CD4-positive, alpha-beta T cell treated with Interleukin-17A for 1 hour (primary cell): ENCODE data around the gene RNF31.
"Not testable (repeated sequence)": the region's sequence is repeated elsewhere in the genome, so short reads cannot be mapped to it uniquely, and the experiment has no call there.

Experiments used
- DNase-seq: peaks from one replicate; pipeline ENCODE4 v3.0.0-alpha.2; 2020

Gene RNF31

GRCh38 chr14:24184104-24184970, 37.0 kb downstream of the RNF31 start:
- DNase-seq = no peak

DNA sequence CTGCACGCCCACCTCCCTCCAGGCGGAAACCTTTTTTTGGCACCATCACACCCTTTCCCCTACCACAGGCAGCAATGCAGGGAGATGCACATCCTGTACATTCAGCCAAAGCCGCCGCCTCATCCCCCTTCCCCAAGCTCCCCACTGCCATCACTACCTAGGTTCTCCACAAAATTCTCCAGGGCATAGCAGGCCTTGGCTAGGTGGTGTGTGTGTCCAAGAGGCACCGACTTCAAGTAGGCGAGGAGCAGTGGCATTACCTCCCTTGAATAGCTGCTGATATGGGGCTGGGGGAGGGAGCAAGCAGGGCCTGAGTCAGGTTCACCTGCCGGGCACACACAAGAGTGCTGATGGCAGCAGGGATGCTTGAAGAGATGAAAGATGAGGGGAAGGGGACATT, 37.7 kb downstream of the RNF31 start:
- no peak for DNase-seq

DNA sequence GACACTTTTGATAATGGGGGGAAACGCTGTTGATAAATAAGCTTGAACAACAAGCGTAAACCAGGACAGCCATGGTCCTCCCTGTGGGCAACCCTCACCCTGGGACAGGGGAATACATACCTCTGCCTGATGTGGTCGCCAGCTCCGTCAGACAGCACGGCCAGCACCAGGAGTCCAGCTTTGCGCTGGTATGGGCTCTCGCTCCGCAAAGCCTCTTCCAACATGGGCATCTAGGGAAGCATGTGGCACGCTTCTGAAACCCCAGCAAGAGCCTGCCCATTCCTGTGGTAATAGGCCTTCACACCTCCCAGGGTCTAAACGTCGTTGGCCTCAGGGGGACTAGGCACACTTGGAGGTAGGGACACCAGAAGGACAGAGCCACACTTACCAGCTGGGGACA, 38.4 kb downstream of the RNF31 start:
- DNase-seq = no peak

GRCh38 chr14:24186831-24187538, 39.7 kb downstream of the RNF31 start:
- no peak for DNase-seq

- no peak for DNase-seq
Observed at GRCh38 chr14:24187539-24187915, 40.2 kb downstream of the RNF31 start.

- peak; percentile 97 for DNase-seq
Observed at GRCh38 chr14:24188251-24189058, 41.2 kb downstream of the RNF31 start, which contains the start of gene IPO4. Gene IPO4, minus strand, starts transcription at chr14:24188816. Its CDS starts 29 bp downstream, at chr14:24188787.

DNA sequence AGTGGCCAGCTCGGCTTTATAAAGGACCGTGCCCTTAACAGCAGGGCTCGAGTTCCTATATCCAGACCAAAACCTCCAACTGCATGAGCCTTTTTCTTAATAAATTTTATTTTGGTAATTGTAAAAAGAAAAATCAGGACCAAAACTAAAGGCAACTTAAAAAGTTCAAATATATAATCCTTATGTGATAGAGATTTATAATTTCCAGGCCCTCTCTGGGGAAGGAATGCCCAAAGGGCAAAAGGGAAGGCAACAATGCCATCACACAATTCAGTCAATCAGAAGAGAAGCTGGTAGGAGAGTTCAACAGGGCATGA, 41.7 kb downstream of the RNF31 start:
- no peak for DNase-seq

- DNase-seq = no peak
Observed at GRCh38 chr14:24189460-24189859, 42.2 kb downstream of the RNF31 start.

GRCh38 chr14:24190416-24190815, 43.1 kb downstream of the RNF31 start:
- DNase-seq = no peak

- DNase-seq = no peak
Observed at GRCh38 chr14:24192933-24193332, 45.6 kb downstream of the RNF31 start.

- DNase-seq = no peak
Observed at GRCh38 chr14:24194186-24194872, 47.0 kb downstream of the RNF31 start.

- no peak for DNase-seq
Observed at GRCh38 chr14:24194873-24195185, 47.5 kb downstream of the RNF31 start.

- DNase-seq = peak; percentile 92
Observed at GRCh38 chr14:24195186-24196070, 48.1 kb downstream of the RNF31 start, which contains the start of gene TM9SF1. Gene TM9SF1, minus strand, starts transcription at chr14:24195441. Its CDS starts 422 bp downstream, at chr14:24195019.

DNA sequence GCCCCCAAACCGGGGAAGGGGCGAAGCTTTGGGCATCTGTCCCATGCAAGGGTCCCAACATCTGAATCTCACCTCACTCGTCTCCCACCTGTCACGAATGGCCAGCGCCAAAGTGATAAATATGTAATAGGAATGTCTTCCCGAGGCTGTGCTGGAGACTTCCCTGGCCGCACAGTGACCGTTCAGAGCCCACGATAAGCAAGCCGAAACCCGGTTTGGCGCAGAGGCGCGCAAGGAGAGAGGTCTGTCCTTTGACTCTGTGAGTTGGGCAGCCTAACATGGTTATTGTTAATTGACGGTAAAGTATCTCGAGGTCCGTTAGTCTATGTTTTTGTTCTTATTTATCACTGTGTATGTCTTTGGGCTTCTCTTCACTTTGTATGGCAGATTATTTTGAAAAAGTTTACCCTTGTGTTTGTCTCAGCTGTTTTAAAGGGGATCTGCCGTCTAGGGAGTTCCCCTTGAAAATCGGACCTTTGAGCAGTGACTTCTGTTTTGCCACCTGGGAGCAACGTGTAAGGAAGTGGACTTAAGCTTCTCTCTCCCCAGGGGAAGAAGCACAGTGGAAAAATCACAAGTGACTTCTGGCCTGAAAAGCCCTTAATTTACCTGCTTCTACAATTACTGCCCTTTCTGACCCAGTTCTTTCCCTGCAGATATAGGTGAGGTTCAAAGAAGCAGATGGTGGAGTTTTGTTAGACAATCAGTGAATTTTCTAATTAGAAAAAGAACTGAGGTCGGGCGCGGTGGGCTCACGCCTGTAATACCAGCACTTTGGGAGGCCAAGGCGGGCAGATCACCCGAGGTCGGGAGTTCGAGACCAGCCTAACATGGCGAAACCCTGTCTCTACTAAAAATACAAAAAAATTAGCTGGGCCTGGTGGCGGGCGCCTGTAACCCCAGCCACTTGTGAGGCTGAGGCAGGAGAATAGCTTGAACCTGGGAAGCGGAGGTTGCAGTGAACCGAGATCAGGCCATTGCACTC, 49.1 kb downstream of the RNF31 start:
- peak; percentile 34 for DNase-seq

DNA sequence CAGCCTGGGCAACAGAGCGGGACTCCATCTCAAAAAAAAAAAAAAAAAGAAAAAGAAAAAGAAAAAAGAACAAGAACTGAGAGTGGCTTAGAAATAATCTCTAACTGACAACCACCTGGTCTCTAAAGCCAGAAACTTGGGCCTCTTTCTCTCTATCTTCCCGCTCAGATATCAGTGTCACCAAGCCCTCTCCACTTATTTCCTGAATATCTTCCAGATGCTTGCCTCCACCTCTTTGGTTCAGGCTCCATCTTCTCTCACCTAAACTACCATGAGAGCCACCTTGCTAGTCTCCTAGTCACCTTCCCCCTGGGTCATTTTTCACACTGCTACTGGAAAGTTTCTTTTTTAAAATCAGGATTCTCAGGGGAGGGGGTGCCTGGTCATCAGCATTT, 49.8 kb downstream of the RNF31 start:
- DNase-seq = no peak

- DNase-seq = no peak
Observed at GRCh38 chr14:24198814-24199524, 51.7 kb downstream of the RNF31 start.

GRCh38 chr14:24202538-24202937, 55.2 kb downstream of the RNF31 start:
- not testable (repeated sequence) for DNase-seq

GRCh38 chr14:24203249-24203886, 56.1 kb downstream of the RNF31 start:
- DNase-seq = not testable (repeated sequence)
